HG02798 (cell line): ENCODE measurements around the gene UBE2G1.

Source experiments
- ATAC-seq: cut with Tn5 transposase; IDR thresholded peaks from one replicate; pipeline ENCODE4 v1.9.1; 2021; ENCODE audit warnings: mild to moderate bottlenecking; ENCODE audit not compliant: unreplicated experiment, poor library complexity

The UBE2G1 gene

GRCh38 chr17:4309897-4310296, 56.6 kb downstream of the UBE2G1 start:
- ATAC-seq, result no peak

GRCh38 chr17:4307179-4307930, 59.1 kb downstream of the UBE2G1 start:
- no peak for ATAC-seq

- ATAC-seq, result no peak
Measured at GRCh38 chr17:4305224-4305623, 61.3 kb downstream of the UBE2G1 start.

- ATAC-seq, result no peak
Measured at GRCh38 chr17:4304417-4305027, 62.0 kb downstream of the UBE2G1 start.

GRCh38 chr17:4301066-4301465, 65.4 kb downstream of the UBE2G1 start:
- no peak for ATAC-seq

- no peak for ATAC-seq
Measured at GRCh38 chr17:4297351-4297750, 69.1 kb downstream of the UBE2G1 start.

- no peak for ATAC-seq
Measured at GRCh38 chr17:4295686-4296085, 70.8 kb downstream of the UBE2G1 start.

- ATAC-seq, result no peak
Measured at GRCh38 chr17:4293572-4293971, 72.9 kb downstream of the UBE2G1 start.

GRCh38 chr17:4287710-4288109, 78.8 kb downstream of the UBE2G1 start:
- no peak for ATAC-seq

GRCh38 chr17:4276514-4276913, 90.0 kb downstream of the UBE2G1 start:
- ATAC-seq, result no peak

GRCh38 chr17:4272972-4273368, 93.5 kb downstream of the UBE2G1 start:
- no peak for ATAC-seq

GRCh38 chr17:4272213-4272971, 94.1 kb downstream of the UBE2G1 start:
- no peak for ATAC-seq

- no peak for ATAC-seq
Measured at GRCh38 chr17:4270736-4271135, 95.7 kb downstream of the UBE2G1 start.

- no peak for ATAC-seq
Measured at GRCh38 chr17:4269915-4270314, 96.6 kb downstream of the UBE2G1 start.

GRCh38 chr17:4267402-4267801, 99.1 kb downstream of the UBE2G1 start:
- ATAC-seq, result no peak

GRCh38 chr17:4266550-4266949, 99.9 kb downstream of the UBE2G1 start:
- ATAC-seq, result no peak

GRCh38 chr17:4263282-4264215, 102.9 kb downstream of the UBE2G1 start, which contains the start of gene ANKFY1:
Gene ANKFY1, minus strand, starts transcription at chr17:4263979. Its CDS starts 38 bp downstream, at chr17:4263941.
- peak; percentile 89 for ATAC-seq

- ATAC-seq, result no peak
Measured at GRCh38 chr17:4262703-4263102, 103.8 kb downstream of the UBE2G1 start.

- no peak for ATAC-seq
Measured at GRCh38 chr17:4261452-4261851, 105.0 kb downstream of the UBE2G1 start.

GRCh38 chr17:4258867-4259266, 107.6 kb downstream of the UBE2G1 start:
- ATAC-seq, result no peak
